ENCODE results near the gene PAOX. TPM values are rescaled to one million over a fixed set of nuclear protein-coding genes. Genes with fewer than 3 reads are reported as not detected.

The PAOX gene
- total and polyA plus RNA-seq, 2 of the 13 experiments (the other 11 are each of a cell fraction or from before 2014, with no cell fraction given), result 0.49 to 0.77 TPM

DNA sequence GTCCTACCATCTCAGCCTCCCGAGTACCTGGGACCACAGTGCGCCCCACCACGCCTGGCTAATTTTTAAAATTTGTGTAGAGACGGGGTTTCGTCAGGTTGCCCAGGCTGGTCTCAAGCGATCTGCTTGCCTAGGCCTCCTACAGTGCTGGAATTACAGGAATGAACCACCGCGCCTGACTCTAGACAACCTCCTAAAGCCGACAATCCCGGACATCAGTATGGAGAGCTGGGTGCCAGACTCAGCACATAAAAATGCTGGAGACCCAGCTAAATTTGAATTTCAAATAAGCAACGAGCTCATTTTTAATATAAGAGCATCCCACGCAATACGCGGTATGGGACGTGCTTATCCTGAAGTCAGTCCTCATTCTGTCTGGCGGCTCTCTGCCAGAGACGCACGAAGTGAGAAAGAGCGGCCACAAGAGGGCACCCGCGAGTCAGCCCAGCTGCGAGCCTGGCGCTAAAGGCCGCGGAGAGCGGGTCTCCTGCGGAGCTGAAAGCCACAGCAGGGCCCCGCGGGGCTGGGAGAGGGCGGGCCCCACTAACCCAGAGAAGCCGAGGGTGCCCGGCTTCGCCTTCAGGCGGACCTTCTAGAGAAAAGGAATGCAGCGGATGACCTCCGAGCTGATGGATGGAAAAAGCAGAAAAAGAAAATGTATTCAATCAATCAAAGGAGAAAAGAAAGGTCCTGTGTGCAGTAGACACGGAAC is 49.4 kb upstream of the PAOX start (continued):
- TF ChIP-seq, protein P1, sequence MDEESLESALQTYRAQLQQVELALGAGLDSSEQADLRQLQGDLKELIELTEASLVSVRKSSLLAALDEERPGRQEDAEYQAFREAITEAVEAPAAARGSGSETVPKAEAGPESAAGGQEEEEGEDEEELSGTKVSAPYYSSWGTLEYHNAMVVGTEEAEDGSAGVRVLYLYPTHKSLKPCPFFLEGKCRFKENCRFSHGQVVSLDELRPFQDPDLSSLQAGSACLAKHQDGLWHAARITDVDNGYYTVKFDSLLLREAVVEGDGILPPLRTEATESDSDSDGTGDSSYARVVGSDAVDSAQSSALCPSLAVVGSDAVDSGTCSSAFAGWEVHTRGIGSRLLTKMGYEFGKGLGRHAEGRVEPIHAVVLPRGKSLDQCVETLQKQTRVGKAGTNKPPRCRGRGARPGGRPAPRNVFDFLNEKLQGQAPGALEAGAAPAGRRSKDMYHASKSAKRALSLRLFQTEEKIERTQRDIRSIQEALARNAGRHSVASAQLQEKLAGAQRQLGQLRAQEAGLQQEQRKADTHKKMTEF (CRISPR knock-in tag; IDR thresholded peaks at IDR 0.05), result peak; percentile 54; the same call in 1 of the 2 replicates
- TF ChIP-seq ZNF605 (CRISPR knock-in tag; IDR thresholded peaks at IDR 0.05) (no peak), ZNF101 (CRISPR knock-in tag; IDR thresholded peaks at IDR 0.05; ENCODE audit: borderline replicate concordance, low read depth) (no peak), ZFP36 (IDR thresholded peaks at IDR 0.05; ENCODE audit: borderline replicate concordance, low read depth, low read length, partially characterized antibody) (no peak), RXRB (CRISPR knock-in tag; IDR thresholded peaks at IDR 0.05; ENCODE audit: borderline replicate concordance) (peak; percentile 65; the same call in 1 of the 2 replicates), TARDBP (CRISPR knock-in tag; IDR thresholded peaks at IDR 0.05) (0 out of 2 replicates have a peak, but pooled peaks have one; percentile 41), ZSCAN25 (CRISPR knock-in tag; IDR thresholded peaks at IDR 0.05) (peak; percentile 36; the same call in 1 of the 2 replicates)
- TF ChIP-seq, protein P2, sequence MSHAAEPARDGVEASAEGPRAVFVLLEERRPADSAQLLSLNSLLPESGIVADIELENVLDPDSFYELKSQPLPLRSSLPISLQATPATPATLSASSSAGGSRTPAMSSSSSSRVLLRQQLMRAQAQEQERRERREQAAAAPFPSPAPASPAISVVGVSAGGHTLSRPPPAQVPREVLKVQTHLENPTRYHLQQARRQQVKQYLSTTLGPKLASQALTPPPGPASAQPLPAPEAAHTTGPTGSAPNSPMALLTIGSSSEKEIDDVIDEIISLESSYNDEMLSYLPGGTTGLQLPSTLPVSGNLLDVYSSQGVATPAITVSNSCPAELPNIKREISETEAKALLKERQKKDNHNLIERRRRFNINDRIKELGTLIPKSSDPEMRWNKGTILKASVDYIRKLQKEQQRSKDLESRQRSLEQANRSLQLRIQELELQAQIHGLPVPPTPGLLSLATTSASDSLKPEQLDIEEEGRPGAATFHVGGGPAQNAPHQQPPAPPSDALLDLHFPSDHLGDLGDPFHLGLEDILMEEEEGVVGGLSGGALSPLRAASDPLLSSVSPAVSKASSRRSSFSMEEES (CRISPR knock-in tag; IDR thresholded peaks at IDR 0.05), result 0 out of 2 replicates have a peak, but pooled peaks have one; percentile 32
- TF ChIP-seq, protein P3, sequence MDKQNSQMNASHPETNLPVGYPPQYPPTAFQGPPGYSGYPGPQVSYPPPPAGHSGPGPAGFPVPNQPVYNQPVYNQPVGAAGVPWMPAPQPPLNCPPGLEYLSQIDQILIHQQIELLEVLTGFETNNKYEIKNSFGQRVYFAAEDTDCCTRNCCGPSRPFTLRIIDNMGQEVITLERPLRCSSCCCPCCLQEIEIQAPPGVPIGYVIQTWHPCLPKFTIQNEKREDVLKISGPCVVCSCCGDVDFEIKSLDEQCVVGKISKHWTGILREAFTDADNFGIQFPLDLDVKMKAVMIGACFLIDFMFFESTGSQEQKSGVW (CRISPR knock-in tag; IDR thresholded peaks at IDR 0.05; ENCODE audit: borderline replicate concordance), result no peak
- TF ChIP-seq, protein P4, sequence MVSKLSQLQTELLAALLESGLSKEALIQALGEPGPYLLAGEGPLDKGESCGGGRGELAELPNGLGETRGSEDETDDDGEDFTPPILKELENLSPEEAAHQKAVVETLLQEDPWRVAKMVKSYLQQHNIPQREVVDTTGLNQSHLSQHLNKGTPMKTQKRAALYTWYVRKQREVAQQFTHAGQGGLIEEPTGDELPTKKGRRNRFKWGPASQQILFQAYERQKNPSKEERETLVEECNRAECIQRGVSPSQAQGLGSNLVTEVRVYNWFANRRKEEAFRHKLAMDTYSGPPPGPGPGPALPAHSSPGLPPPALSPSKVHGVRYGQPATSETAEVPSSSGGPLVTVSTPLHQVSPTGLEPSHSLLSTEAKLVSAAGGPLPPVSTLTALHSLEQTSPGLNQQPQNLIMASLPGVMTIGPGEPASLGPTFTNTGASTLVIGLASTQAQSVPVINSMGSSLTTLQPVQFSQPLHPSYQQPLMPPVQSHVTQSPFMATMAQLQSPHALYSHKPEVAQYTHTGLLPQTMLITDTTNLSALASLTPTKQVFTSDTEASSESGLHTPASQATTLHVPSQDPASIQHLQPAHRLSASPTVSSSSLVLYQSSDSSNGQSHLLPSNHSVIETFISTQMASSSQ (IDR thresholded peaks at IDR 0.05; ENCODE audit: low read depth), result no peak
- TF ChIP-seq, protein P4 (CRISPR knock-in tag; IDR thresholded peaks at IDR 0.05; ENCODE audit: borderline replicate concordance), result no peak
- TF ChIP-seq, protein P5, sequence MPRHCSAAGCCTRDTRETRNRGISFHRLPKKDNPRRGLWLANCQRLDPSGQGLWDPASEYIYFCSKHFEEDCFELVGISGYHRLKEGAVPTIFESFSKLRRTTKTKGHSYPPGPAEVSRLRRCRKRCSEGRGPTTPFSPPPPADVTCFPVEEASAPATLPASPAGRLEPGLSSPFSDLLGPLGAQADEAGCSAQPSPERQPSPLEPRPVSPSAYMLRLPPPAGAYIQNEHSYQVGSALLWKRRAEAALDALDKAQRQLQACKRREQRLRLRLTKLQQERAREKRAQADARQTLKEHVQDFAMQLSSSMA (CRISPR knock-in tag; IDR thresholded peaks at IDR 0.05), result no peak
- TF ChIP-seq, protein P6, sequence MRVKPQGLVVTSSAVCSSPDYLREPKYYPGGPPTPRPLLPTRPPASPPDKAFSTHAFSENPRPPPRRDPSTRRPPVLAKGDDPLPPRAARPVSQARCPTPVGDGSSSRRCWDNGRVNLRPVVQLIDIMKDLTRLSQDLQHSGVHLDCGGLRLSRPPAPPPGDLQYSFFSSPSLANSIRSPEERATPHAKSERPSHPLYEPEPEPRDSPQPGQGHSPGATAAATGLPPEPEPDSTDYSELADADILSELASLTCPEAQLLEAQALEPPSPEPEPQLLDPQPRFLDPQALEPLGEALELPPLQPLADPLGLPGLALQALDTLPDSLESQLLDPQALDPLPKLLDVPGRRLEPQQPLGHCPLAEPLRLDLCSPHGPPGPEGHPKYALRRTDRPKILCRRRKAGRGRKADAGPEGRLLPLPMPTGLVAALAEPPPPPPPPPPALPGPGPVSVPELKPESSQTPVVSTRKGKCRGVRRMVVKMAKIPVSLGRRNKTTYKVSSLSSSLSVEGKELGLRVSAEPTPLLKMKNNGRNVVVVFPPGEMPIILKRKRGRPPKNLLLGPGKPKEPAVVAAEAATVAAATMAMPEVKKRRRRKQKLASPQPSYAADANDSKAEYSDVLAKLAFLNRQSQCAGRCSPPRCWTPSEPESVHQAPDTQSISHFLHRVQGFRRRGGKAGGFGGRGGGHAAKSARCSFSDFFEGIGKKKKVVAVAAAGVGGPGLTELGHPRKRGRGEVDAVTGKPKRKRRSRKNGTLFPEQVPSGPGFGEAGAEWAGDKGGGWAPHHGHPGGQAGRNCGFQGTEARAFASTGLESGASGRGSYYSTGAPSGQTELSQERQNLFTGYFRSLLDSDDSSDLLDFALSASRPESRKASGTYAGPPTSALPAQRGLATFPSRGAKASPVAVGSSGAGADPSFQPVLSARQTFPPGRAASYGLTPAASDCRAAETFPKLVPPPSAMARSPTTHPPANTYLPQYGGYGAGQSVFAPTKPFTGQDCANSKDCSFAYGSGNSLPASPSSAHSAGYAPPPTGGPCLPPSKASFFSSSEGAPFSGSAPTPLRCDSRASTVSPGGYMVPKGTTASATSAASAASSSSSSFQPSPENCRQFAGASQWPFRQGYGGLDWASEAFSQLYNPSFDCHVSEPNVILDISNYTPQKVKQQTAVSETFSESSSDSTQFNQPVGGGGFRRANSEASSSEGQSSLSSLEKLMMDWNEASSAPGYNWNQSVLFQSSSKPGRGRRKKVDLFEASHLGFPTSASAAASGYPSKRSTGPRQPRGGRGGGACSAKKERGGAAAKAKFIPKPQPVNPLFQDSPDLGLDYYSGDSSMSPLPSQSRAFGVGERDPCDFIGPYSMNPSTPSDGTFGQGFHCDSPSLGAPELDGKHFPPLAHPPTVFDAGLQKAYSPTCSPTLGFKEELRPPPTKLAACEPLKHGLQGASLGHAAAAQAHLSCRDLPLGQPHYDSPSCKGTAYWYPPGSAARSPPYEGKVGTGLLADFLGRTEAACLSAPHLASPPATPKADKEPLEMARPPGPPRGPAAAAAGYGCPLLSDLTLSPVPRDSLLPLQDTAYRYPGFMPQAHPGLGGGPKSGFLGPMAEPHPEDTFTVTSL (CRISPR knock-in tag; IDR thresholded peaks at IDR 0.05; ENCODE audit: borderline replicate concordance), result no peak

Measured in HepG2 (cell line).